NCI-H2196 (cell line): ENCODE results near the gene GLIS1.

Source experiments
- DNase-seq: peaks from one replicate; lab custom pipeline; 2025; ENCODE audit not compliant: unreplicated experiment; lab: John Stamatoyannopoulos, UW

GLIS1 gene

GRCh38 chr1:53618500-53619366 lies 120.2 kb downstream of the GLIS1 start:
- no peak for DNase-seq

- no peak for DNase-seq
Measured at GRCh38 chr1:53617851-53618499, 121.0 kb downstream of the GLIS1 start.

DNA sequence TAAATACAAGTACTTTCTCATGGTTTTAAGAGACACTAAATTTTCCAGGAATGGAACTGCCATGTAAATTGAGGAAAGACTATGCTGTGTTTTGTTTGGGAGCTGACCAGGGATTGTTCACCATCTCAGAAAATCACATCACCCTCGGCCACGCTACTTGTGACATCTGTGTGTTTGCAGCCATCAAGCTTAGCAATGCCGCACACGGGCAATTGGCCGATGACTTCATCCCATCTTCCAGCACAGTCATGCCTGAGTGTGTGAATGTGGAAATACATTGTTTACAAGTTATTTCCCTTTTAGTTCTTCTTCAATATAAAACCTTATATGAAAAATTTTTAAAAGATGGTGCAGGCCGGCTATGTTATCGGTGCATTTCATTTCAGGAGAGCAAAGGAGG lies 121.6 kb downstream of the GLIS1 start:
- no peak for DNase-seq

- no peak for DNase-seq
Measured at GRCh38 chr1:53616927-53617326, 122.0 kb downstream of the GLIS1 start.

- no peak for DNase-seq
Measured at GRCh38 chr1:53616511-53616910, 122.5 kb downstream of the GLIS1 start.

- DNase-seq = no peak
Measured at GRCh38 chr1:53615101-53615500, 123.9 kb downstream of the GLIS1 start.

DNA sequence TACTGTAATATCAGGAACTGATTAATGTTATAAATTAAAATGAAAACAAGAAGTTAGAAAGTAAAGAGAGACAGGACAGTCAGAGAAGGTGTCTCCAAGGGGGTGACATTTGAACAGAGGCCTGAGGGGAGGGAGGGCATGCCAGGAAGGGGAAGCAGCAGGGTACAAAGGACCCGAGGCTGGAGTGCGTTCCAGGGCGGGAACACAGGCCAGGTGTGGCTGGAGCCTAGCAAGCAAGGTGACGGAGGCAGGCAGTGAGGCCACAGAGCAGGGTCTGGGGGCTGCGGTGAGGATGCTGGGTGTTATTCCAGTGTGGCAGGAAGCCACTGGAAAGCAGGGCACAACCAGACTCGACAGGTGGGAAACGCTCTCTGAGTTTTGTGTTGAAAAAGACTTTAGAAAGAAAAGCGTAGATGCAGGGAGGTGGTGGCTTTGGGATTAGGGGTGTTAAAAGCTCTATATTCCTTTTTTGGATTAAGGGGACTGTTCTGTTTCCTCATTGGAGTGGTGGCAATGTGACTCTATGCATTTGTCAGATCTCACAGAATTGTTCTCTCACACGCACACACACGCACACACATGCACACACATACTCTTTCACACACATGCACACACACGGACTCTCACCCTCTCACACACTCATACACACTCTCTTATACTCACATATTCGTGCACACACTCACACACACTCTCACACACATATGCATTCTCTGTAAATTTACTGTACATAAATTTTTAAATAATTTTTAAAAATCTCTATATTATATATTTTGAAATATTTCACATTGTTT lies 124.5 kb downstream of the GLIS1 start:
- DNase-seq = no peak

DNA sequence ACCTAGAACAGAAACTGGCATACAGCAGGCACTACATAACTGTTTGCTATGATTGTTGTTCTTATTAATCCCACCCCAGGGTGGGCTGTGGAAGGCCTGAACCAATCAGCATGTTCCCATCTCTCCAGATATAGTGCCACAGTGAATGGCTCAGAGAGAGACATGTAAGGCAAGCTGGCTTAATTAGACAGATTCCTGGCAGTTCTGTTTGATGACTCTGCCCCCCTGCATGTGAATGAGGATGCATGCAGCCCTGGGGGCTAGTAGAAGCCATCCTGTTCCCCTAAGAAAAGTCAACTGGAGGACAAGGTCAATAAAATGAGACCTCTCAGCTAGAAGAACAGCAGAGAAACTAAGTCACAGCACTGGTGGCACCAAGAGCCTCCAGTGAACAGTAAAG lies 130.3 kb downstream of the GLIS1 start:
- no peak for DNase-seq

- DNase-seq = no peak
Measured at GRCh38 chr1:53608071-53608470, 130.9 kb downstream of the GLIS1 start.

DNA sequence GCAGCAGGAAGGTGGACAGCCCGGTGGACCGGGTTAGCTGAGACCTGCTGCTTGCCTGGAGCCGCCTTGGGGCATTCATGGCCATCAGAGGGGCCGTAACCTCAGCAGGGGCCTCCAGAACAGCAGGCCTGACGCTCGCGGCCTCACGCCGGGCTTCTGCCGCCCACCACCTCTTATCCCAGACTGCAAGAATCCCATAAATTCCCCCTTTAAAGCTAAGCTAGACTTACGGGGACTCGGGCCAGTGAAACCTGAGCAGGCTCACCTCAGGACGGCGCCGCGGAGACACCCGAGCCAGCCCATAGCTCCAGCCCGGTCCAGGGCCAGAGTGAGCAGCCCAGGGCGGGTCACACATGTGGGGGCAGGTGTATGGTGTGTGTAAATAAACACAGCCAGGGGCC lies 132.3 kb downstream of the GLIS1 start:
- DNase-seq = no peak

DNA sequence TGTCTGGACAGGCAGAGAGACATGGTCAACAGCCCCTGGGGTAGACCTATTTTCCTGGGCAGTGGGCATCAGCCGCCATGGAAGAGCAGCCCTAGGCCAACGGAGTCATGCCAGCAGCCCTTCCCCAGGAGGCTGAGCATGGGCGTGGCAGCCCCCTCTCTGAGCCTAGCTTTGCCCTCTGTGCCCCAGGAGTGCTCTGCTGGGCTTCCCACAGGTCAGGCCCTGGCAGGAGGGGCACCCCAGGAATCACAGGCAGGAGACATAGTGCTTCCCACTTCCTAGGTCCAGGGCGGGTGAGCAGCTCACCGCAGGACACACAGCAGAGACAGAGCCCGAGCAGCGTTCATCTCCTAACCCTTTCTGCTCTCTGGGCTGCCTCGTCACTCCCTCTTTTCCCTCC lies 132.8 kb downstream of the GLIS1 start:
- DNase-seq = no peak

DNA sequence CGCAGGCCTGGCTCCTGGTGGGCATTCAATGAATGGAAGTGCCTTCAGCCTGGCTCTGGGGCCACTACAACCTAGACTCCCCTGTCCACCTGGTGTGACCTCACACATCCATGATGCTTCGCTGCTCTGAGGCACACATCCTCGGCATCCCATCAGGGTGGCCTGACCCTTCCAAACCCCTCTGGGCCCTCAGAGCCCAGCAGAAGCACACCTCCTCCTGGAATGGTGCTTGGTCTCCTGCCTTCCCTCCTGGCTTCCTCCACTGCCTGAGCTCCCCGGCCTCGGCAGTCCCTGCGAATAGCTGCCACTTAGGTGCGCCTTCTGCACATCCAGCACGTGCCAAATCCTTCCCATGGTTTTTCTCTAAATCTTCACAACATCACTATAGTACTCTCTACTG lies 133.8 kb downstream of the GLIS1 start:
- no peak for DNase-seq

GRCh38 chr1:53604291-53604919 lies 134.6 kb downstream of the GLIS1 start:
- DNase-seq = no peak

- no peak for DNase-seq
Measured at GRCh38 chr1:53603431-53603830, 135.5 kb downstream of the GLIS1 start.

- DNase-seq = no peak
Measured at GRCh38 chr1:53601867-53602775, 136.8 kb downstream of the GLIS1 start.

GRCh38 chr1:53601031-53601745 lies 137.8 kb downstream of the GLIS1 start:
- no peak for DNase-seq

GRCh38 chr1:53600561-53600960 lies 138.4 kb downstream of the GLIS1 start:
- no peak for DNase-seq

DNA sequence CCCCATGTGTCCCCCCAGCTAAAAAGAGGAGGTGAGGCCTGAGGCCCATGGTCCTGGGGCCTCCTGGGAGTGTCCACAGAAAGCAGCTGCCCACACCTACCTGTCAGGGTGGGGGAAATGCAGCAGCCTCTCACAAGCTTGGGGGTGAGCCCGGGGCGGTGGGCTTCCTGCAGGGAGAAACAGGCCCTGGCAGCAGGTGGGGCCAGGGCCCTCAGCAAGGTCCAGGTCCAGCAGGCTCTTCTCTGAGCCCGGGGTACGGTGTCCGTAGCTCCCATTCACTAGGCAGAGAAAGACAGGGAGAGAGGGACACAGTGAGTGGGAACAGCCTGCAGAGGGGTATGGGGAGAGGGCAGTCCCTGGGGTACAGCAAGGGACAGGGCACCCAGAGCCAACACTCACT lies 139.0 kb downstream of the GLIS1 start:
- no peak for DNase-seq

DNA sequence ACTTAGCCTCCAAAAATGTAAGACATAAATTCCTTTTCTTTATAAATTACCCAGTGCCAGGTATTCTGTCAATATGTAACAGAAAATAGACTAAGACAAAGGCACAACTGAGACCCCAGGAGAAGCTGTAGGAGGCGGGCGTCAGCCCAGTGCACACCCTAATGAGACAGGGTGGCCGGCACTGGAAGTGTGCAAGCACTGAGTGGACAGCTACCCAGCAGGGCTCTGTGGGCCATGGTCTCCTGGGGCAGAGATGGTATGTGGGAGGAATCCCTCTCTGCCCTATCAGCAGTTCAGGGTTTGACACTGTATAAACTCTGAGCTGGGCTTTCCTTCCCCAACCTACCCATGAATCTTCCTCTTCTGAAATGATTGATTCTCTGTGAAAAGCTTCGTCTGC lies 139.5 kb downstream of the GLIS1 start:
- DNase-seq = no peak

DNA sequence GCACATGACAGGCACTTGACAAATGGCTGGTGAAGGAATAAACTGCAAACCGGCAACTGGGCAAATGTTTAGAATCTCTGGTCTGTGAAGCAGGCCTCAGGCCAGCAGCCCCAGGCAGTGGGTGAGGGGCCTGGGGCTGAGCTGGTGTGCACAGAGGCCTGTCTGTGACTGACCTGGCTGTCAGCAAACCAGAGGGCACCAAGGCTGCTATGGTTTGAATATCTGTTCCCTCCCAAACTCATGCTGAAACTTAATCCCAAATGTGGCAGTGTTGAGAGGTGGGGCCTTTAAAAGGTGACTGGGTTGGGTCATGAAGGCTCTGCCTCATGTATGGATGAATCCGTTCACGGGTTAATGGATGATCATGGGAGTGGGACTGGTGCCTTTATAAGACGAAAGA lies 140.0 kb downstream of the GLIS1 start:
- no peak for DNase-seq
